GM23248 (cell line): ENCODE data around the gene KATNA1. TPM values are rescaled to one million over a fixed set of nuclear protein-coding genes. Genes with fewer than 3 reads are reported as not detected.

ENCODE experiments used
- DNase-seq: peaks from one replicate; pipeline ENCODE4 v3.0.0-alpha.2; 2015
- H2AFZ ChIP-seq: fragments of 200-600 bp; sonication (generic); 2 replicates; pipeline ENCODE4 v1.6.1; 2016; ENCODE audit warnings: antibody characterized with exemption
- H3F3A ChIP-seq: fragments of 200-600 bp; sonication (generic); 2 replicates; pipeline ENCODE4 v1.6.1; 2016; ENCODE audit warnings: mild to moderate bottlenecking, antibody characterized with exemption, mixed run types; ENCODE audit not compliant: insufficient read depth
- H3K27ac ChIP-seq: fragments of 200-600 bp; sonication (generic); 2 replicates; pipeline ENCODE4 v1.5.1; 2016; ENCODE audit warnings: mild to moderate bottlenecking
- H3K27me3 ChIP-seq: fragments of 200-600 bp; sonication (generic); replicated peaks from 2 replicates; pipeline ENCODE4 v1.6.1; 2016; ENCODE audit warnings: mild to moderate bottlenecking; ENCODE audit not compliant: insufficient read depth
- H3K36me3 ChIP-seq: fragments of 200-600 bp; sonication (generic); 2 replicates; pipeline ENCODE4 v1.6.1; 2016; ENCODE audit warnings: low read depth, mild to moderate bottlenecking
- H3K4me1 ChIP-seq: fragments of 200-600 bp; sonication (generic); 2 replicates; pipeline ENCODE4 v1.6.1; 2016; ENCODE audit warnings: mild to moderate bottlenecking; ENCODE audit not compliant: insufficient read depth
- H3K4me2 ChIP-seq: fragments of 200-600 bp; sonication (generic); one replicate; pipeline ENCODE4 v1.6.1; 2016; ENCODE audit warnings: mild to moderate bottlenecking; ENCODE audit not compliant: unreplicated experiment
- H3K4me3 ChIP-seq: fragments of 200-600 bp; sonication (generic); 2 replicates; pipeline ENCODE4 v1.5.1; 2016; ENCODE audit warnings: mild to moderate bottlenecking
- H3K79me2 ChIP-seq: fragments of 200-600 bp; sonication (generic); 2 replicates; pipeline ENCODE4 v1.6.1; 2016; ENCODE audit warnings: mild to moderate bottlenecking; ENCODE audit not compliant: insufficient read depth
- H3K9ac ChIP-seq: fragments of 200-600 bp; sonication (generic); 2 replicates; pipeline ENCODE4 v1.6.1; 2016; ENCODE audit warnings: mild to moderate bottlenecking
- H3K9me2 ChIP-seq: fragments of 200-600 bp; sonication (generic); 2 replicates; pipeline ENCODE4 v1.6.1; 2016; ENCODE audit warnings: mixed run types, mild to moderate bottlenecking, moderate library complexity; ENCODE audit not compliant: insufficient read depth
- H3K9me3 ChIP-seq: fragments of 200-600 bp; sonication (generic); one replicate; pipeline ENCODE4 v1.6.1; 2017; ENCODE audit warnings: low read depth
- H4K20me1 ChIP-seq: fragments of 200-600 bp; sonication (generic); 2 replicates; pipeline ENCODE4 v1.6.0; 2016; ENCODE audit not compliant: insufficient read depth
- EZH2 ChIP-seq: fragments of 200-600 bp; sonication (generic); IDR thresholded peaks from 2 replicates; pipeline ENCODE4 v1.6.1; 2018; ENCODE audit warnings: antibody characterized with exemption, mild to moderate bottlenecking; ENCODE audit not compliant: insufficient read depth, poor library complexity, severe bottlenecking
- EZH2phosphoT487 ChIP-seq: fragments of 200-600 bp; sonication (generic); IDR thresholded peaks from 2 replicates; pipeline ENCODE4 v1.6.1; 2018; ENCODE audit warnings: antibody characterized with exemption, moderate library complexity, mild to moderate bottlenecking, low read depth; ENCODE audit not compliant: insufficient read depth
- WGBS, 2 experiments: methylation state at CpG; one replicate each; pipeline ENCODE4 v1.1.6; 2015 to 2017; ENCODE audit warnings: low lambda C conversion rate in 2 of 2, low coverage in 1 of 2; ENCODE audit errors: missing lambda C conversion rate in 2 of 2; 5-methylcytosine and 5-hydroxymethylcytosine counted together
- in situ Hi-C: fragments of 300-500 bp; cut with MboI; formaldehyde crosslinking; loops from 2 replicates; pipeline ENCODE4 v1.15.0; 2020
- polyA plus RNA-seq: library from polyadenylated mRNA; unstranded; fragments of >200 nt; fragmentation: Nextera tagmentation; extraction: Ambion mirVana; gene quantifications from 2 replicates; pipeline ENCODE4 v1.2.1, GENCODE V29; 2016
- total RNA-seq: library from RNA; depleted of rRNA; stranded (reverse); fragments of >200 nt; shearing (Covaris generic); gene quantifications from 2 replicates; pipeline ENCODE4 v1.2.3, GENCODE V29; 2014; rRNA removed

KATNA1 gene
- total RNA-seq: 30.9 and 34.8 TPM in 2 replicates
- 27.1 and 28.4 TPM in 2 replicates for polyA plus RNA-seq

- H3K9me2 ChIP-seq: no peaks in the 10 kb centered on the region
- peaks cover 47% of the 10 kb centered on the region for H3K79me2 ChIP-seq
- H3K4me3 ChIP-seq: peak within 1 kb of the TSS; percentile 97
- no peaks in the 10 kb centered on the region for H3K27me3 ChIP-seq
- TF ChIP-seq EZH2phosphoT487 (no peak), EZH2 (no peak)
- H3K27ac ChIP-seq: peak within 1 kb of the TSS; percentile 58
- peaks cover 23% of the 10 kb centered on the region for H3F3A ChIP-seq
- peak within 1 kb of the TSS; percentile 94 for H3K4me2 ChIP-seq
- H3K36me3 ChIP-seq: no peaks in the 10 kb centered on the region
- H2AFZ ChIP-seq: peak within 1 kb of the TSS; percentile 98
- 2% methylated on average over 56 to 58 of the region's 69 CpGs for WGBS, 2 experiments
- in situ Hi-C loops: no loop called here
- peak within 1 kb of the TSS; percentile 87 for H3K9ac ChIP-seq
- no peaks in the 10 kb centered on the region for H4K20me1 ChIP-seq
- peak; percentile 87 for DNase-seq
- no peaks in the 10 kb centered on the region for H3K9me3 ChIP-seq
- peaks cover 16% of the 10 kb centered on the region for H3K4me1 ChIP-seq
Measured at GRCh38 chr6:149648148-149649145, at the start of gene KATNA1. TSS of gene KATNA1 (minus strand) at chr6:149648714. CDS start at chr6:149638547, 10,167 bp downstream.

DNA sequence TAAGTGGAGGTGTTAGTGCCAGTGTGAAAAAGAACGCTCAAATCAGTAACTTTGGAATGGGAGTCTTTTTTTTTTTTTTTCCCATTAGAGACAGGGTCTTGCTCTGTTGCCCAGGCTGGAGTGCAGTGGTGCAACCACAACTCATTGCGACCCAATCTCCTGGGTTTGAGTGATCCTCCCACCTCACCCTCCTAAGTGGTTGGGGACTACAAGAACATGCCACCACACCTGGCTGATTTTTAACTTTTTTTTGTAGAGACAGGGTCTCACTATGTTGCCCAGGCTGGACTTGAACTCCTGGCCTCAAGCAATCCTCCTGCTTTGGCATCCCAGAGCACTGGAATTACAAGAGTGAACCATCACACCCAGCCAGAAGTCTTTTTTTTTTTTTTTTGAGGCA, 49.7 kb upstream of the KATNA1 start:
- in situ Hi-C loops: no loop called here
- no peak overlapping the region for H3K9ac ChIP-seq
- TF ChIP-seq EZH2 (no peak), EZH2phosphoT487 (no peak)
- peaks cover 19% of the 10 kb centered on the region; the same call in 1 of the 2 replicates for H3K36me3 ChIP-seq
- no peak overlapping the region for H3K27ac ChIP-seq
- H3K79me2 ChIP-seq: peaks cover 100% of the 10 kb centered on the region
- no peaks in the 10 kb centered on the region for H3K9me3 ChIP-seq
- H3K27me3 ChIP-seq: no peaks in the 10 kb centered on the region
- H3K4me3 ChIP-seq: no peak overlapping the region
- WGBS, 2 experiments: 96 to 98% methylated on average over 2 of the region's 2 CpGs
- DNase-seq: no peak
- no peak overlapping the region for H2AFZ ChIP-seq
- peaks cover 6% of the 10 kb centered on the region; the same call in 1 of the 2 replicates for H4K20me1 ChIP-seq
- no peak overlapping the region for H3K4me2 ChIP-seq
- H3K4me1 ChIP-seq: peaks cover 30% of the 10 kb centered on the region
- H3F3A ChIP-seq: peaks cover 31% of the 10 kb centered on the region
- no peaks in the 10 kb centered on the region for H3K9me2 ChIP-seq

- peaks cover 100% of the 10 kb centered on the region for H3K79me2 ChIP-seq
- in situ Hi-C loops: no loop called here
- peaks cover 27% of the 10 kb centered on the region for H3F3A ChIP-seq
- WGBS, 2 experiments: 3 to 7% methylated on average over 1 of the region's 1 CpG
- H3K9me2 ChIP-seq: no peaks in the 10 kb centered on the region
- no peak overlapping the region for H3K9ac ChIP-seq
- H3K9me3 ChIP-seq: no peaks in the 10 kb centered on the region
- H3K27ac ChIP-seq: 0 out of 2 replicates have a peak overlapping the region, but pooled peaks have one; percentile 5
- TF ChIP-seq EZH2phosphoT487: no peak
- no peak for TF ChIP-seq EZH2
- no peak overlapping the region for H2AFZ ChIP-seq
- peaks cover 24% of the 10 kb centered on the region; the same call in 1 of the 2 replicates for H3K36me3 ChIP-seq
- H4K20me1 ChIP-seq: peaks cover 5% of the 10 kb centered on the region; the same call in 1 of the 2 replicates
- H3K4me1 ChIP-seq: peaks cover 25% of the 10 kb centered on the region
- DNase-seq: peak; percentile 37
- H3K4me3 ChIP-seq: no peak overlapping the region
- H3K27me3 ChIP-seq: no peaks in the 10 kb centered on the region
- H3K4me2 ChIP-seq: peak overlapping the region; percentile 31
Measured at GRCh38 chr6:149696901-149697300, 48.4 kb upstream of the KATNA1 start.

DNA sequence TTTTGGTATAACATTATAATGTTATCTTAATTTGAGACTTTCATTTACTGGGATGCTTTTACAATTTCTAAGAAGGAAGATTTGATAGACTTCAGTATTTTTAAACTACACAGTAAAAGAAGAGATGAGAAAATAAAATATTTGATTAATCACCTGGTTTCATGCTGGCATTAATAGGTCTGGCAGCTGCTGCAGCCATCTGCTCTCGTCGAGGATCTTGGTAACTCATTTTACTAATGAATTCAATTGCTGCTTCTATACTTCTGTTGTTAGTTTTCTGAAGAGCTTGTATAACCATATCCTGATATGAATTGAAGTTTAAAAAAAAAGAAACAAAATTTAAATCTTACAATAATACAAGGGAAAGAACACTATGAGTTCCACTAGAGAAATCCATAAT, 46.4 kb upstream of the KATNA1 start:
- no peak overlapping the region for H3K27ac ChIP-seq
- TF ChIP-seq EZH2 (no peak), EZH2phosphoT487 (no peak)
- H3F3A ChIP-seq: peaks cover 8% of the 10 kb centered on the region; the same call in 1 of the 2 replicates
- H3K4me3 ChIP-seq: no peak overlapping the region
- H3K79me2 ChIP-seq: peaks cover 100% of the 10 kb centered on the region
- no peaks in the 10 kb centered on the region for H3K9me2 ChIP-seq
- no peak overlapping the region for H2AFZ ChIP-seq
- WGBS, 2 experiments: 93 to 95% methylated on average over 2 of the region's 2 CpGs
- peaks cover 5% of the 10 kb centered on the region; the same call in 1 of the 2 replicates for H4K20me1 ChIP-seq
- no peaks in the 10 kb centered on the region for H3K9me3 ChIP-seq
- H3K9ac ChIP-seq: no peak overlapping the region
- H3K27me3 ChIP-seq: no peaks in the 10 kb centered on the region
- in situ Hi-C loops: no loop called here
- H3K4me2 ChIP-seq: no peak overlapping the region
- DNase-seq: no peak
- peaks cover 31% of the 10 kb centered on the region; the same call in 1 of the 2 replicates for H3K36me3 ChIP-seq
- peaks cover 12% of the 10 kb centered on the region for H3K4me1 ChIP-seq
